B cell (primary cell): ENCODE results near the gene CARMIL1. TPM values are rescaled to one million over a fixed set of nuclear protein-coding genes. Genes with fewer than 3 reads are reported as not detected.

Experiments
- ATAC-seq: fragments of 200-7000 bp; cut with Tn5 transposase; one replicate; pipeline ENCODE4 v1.10.0; 2021; ENCODE audit warnings: low read depth, mild to moderate bottlenecking, moderate number of reproducible peaks, moderate library complexity
- CTCF ChIA-PET: fragments of 350-600 bp; sonication (Branson Sonifier 250); formaldehyde crosslinking; loops from one replicate; lab custom pipeline; 2021; ENCODE audit warnings: antibody characterized with exemption, inconsistent platforms; lab: Charles Lee
- POLR2A ChIA-PET: fragments of 350-600 bp; sonication (Branson Sonifier 250); formaldehyde crosslinking; loops from one replicate; lab custom pipeline; 2021; ENCODE audit warnings: antibody characterized with exemption; lab: Charles Lee
- DNase-seq: peaks from one replicate; pipeline ENCODE4 v3.0.0; 2013
- H2AFZ ChIP-seq: 2 replicates; pipeline ENCODE4 v1.6.1; 2012; ENCODE audit warnings: mild to moderate bottlenecking, low read depth, low read length; ENCODE audit not compliant: insufficient read depth, poor library complexity, severe bottlenecking
- H3K27ac ChIP-seq, 2 donors: 1 replicate in 1 of 2; 2 replicates in 1 of 2; pipeline ENCODE4 v1.5.1; 2012 to 2013; ENCODE audit warnings: low read length in 2 of 2, mild to moderate bottlenecking in 2 of 2, moderate library complexity in 1 of 2
- H3K27me3 ChIP-seq, 4 experiments: fragments of 200-600 bp in 1 of 4; sonication (generic) in 1 of 4; replicated peaks in 1 of 4; 1 replicate in 2 of 4; 2 replicates in 2 of 4; pipeline versions ENCODE4 v1.6.1 to v1.7.0; 2013 to 2016; ENCODE audit warnings: low read length in 3 of 4, mild to moderate bottlenecking in 2 of 4, mixed read lengths in 1 of 4, moderate library complexity in 1 of 4; ENCODE audit not compliant: insufficient read depth in 4 of 4, control insufficient read depth in 3 of 4; ENCODE audit errors: control extremely low read depth in 1 of 4
- H3K36me3 ChIP-seq, 2 experiments: replicated peaks in 1 of 2; 1 replicate in 1 of 2; 2 replicates in 1 of 2; pipeline versions ENCODE4 v1.6.1 to v1.7.1; 2013; ENCODE audit warnings: low read length in 1 of 2; ENCODE audit not compliant: insufficient read depth in 2 of 2, control insufficient read depth in 1 of 2; ENCODE audit errors: control extremely low read depth in 1 of 2, extremely low read depth in 1 of 2
- H3K4me1 ChIP-seq, 2 donors: fragments of 200-600 bp in 1 of 2; sonication (generic) in 1 of 2; 1 replicate in 1 of 2; 2 replicates in 1 of 2; pipeline versions ENCODE4 v1.5.1 to v1.6.1; 2013 to 2017; ENCODE audit warnings: low read length in 2 of 2; ENCODE audit not compliant: control insufficient read depth in 2 of 2, insufficient read depth in 2 of 2
- H3K4me2 ChIP-seq: replicated peaks from 2 replicates; pipeline ENCODE3; 2012; ENCODE audit warnings: mild to moderate bottlenecking, low read depth, low read length; ENCODE audit not compliant: poor library complexity, severe bottlenecking
- H3K4me3 ChIP-seq, 5 experiments: fragments of 200-600 bp in 1 of 5; sonication (generic) in 1 of 5; 1 replicate in 3 of 5; 2 replicates in 2 of 5; pipeline versions ENCODE4 v1.5.1 to v1.7.0; 2011 to 2016; ENCODE audit warnings: low read length in 4 of 5, mild to moderate bottlenecking in 4 of 5, low read depth in 2 of 5, control low read depth in 1 of 5, moderate library complexity in 1 of 5; ENCODE audit not compliant: insufficient read depth in 1 of 5; ENCODE audit errors: control extremely low read depth in 1 of 5, extremely low read depth in 1 of 5
- H3K79me2 ChIP-seq: fragments of 200-600 bp; sonication (generic); one replicate; pipeline ENCODE4 v1.6.0; 2016; ENCODE audit warnings: low read length; ENCODE audit not compliant: control insufficient read depth, insufficient read depth
- H3K9ac ChIP-seq: fragments of 200-600 bp; sonication (generic); 2 replicates; pipeline ENCODE4 v1.6.1; 2017; ENCODE audit warnings: mild to moderate bottlenecking, low read length, moderate library complexity
- H3K9me3 ChIP-seq, 3 donors: one replicate each; pipeline versions ENCODE4 v1.6.1 to v1.7.1; 2013; ENCODE audit warnings: low read length in 2 of 3; ENCODE audit not compliant: control insufficient read depth in 2 of 3, insufficient read depth in 1 of 3; ENCODE audit errors: control extremely low read depth in 1 of 3
- H4K20me1 ChIP-seq: 2 replicates; pipeline ENCODE4 v1.6.0; 2012; ENCODE audit warnings: mild to moderate bottlenecking, low read length; ENCODE audit not compliant: insufficient read depth, control insufficient read depth, poor library complexity, severe bottlenecking
- H3K27ac Mint-ChIP-seq: one replicate; pipeline ENCODE4 v1.8.0; 2021; ENCODE audit warnings: mixed read lengths
- H3K27me3 Mint-ChIP-seq: one replicate; pipeline ENCODE4 v1.8.0; 2021; ENCODE audit warnings: mixed read lengths
- H3K4me1 Mint-ChIP-seq: one replicate; pipeline ENCODE4 v1.8.0; 2021; ENCODE audit warnings: mixed read lengths
- H3K4me3 Mint-ChIP-seq: one replicate; pipeline ENCODE4 v1.8.0; 2021; ENCODE audit warnings: mixed read lengths
- H3K9me3 Mint-ChIP-seq: one replicate; pipeline ENCODE4 v1.8.0; 2022; ENCODE audit warnings: mixed read lengths; ENCODE audit not compliant: insufficient read depth
- EZH2 ChIP-seq: IDR thresholded peaks from 2 replicates; pipeline ENCODE4 v1.6.1; 2012; ENCODE audit warnings: borderline replicate concordance, low read depth, mild to moderate bottlenecking, moderate library complexity, low read length; ENCODE audit not compliant: insufficient read depth, poor library complexity, severe bottlenecking
- WGBS: methylation state at CpG from one replicate; pipeline ENCODE4 v1.1.5; 2013; ENCODE audit warnings: missing lambda C conversion rate; ENCODE audit not compliant: insufficient coverage; 5-methylcytosine and 5-hydroxymethylcytosine counted together
- intact Hi-C: fragments of 100-400 bp; cut with micrococcal nuclease; formaldehyde crosslinking; loops from one replicate; pipeline ENCODE4 v1.10.0; 2022
- polyA plus RNA-seq: library from polyadenylated mRNA; depleted of rRNA; stranded (reverse); fragments of >200 nt; gene quantifications from 2 replicates; pipeline ENCODE4 v1.2.3, GENCODE V29; 2012
- total RNA-seq, 2 donors: library from RNA; stranded (reverse); fragments of 120-200 nt in 1 of 2; gene quantifications; 1 replicate in 1 of 2; 2 replicates in 1 of 2; pipeline versions ENCODE4 v1.2.3 to v1.2.4, GENCODE V29; 2013 to 2022
- TF ChIP-seq, protein P1 (sequence below): fragments of 200-600 bp; IDR thresholded peaks from one replicate; pipeline ENCODE4 v1.8.0; 2022; ENCODE audit warnings: antibody characterized with exemption, mild to moderate bottlenecking

Gene CARMIL1
- total and polyA plus RNA-seq, 2 donors (not counting 1 experiment from before 2014, with no cell fraction given) = 7.5 to 11.0 TPM

DNA sequence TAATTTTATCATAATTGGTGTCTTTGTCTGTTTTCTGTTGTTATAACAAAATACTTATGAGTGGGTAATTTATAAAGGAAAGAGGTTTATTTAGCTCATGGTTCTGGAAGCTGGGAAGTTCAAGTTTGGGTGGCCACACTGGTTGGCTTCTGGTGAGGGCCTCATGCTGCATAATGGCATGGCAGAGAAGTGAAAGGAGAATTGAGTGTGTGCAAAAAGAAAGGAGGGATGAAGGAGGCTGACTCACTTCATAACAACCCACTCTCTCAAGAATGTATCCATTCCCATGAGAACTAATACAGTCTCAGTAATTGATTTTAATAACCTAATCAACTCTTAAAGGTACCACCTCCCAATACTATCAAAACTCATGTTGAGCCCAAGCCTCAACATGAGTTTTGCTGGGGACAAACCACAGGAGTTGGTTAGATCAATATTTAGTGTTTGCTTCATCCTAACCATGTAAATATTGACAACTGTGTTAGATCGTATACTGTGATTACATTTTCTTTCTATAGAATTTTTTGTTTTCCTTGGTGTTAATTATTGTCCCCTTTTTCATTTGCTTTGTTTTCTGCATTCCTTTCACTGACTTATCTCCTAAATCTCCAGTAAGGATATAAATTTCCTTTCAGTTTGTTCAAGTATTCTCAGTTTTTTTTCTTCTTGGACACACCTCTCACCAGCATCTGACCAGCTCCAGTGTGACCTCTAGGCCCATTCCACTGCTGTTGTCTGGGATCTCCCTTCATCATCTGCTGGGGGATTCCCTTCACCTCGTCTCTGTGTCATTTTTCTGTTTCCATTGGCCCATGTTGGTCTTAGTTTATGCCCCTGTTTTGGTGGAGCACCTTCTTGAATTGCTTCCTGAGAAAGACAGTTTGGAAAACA is 318.0 kb downstream of the CARMIL1 start:
- H3K27ac Mint-ChIP-seq = no peak overlapping the region
- Histone ChIP-seq H3K4me1 (no peaks in the 10 kb centered on the region), H4K20me1 (no peaks in the 10 kb centered on the region), H3K27me3 (no peaks in the 10 kb centered on the region), H3K9me3 (no peaks in the 10 kb centered on the region), H2AFZ (no peak overlapping the region), H3K9ac (no peak overlapping the region), H3K79me2 (no peaks in the 10 kb centered on the region), H3K27ac (no peak overlapping the region), H3K4me2 (no peak overlapping the region), H3K4me3 (no peak overlapping the region), H3K36me3 (no peaks in the 10 kb centered on the region)
- DNase-seq (no peak), ATAC-seq (no peak)
- ChIA-PET POLR2A (no interaction called here), CTCF (interaction anchor here (1.2 kb wide), 1 partner anchor 375 kb away, joined by 3 read pairs; no protein-coding TSS in a partner anchor)
- H3K27me3 Mint-ChIP-seq = peaks cover 11% of the 10 kb centered on the region
- no peaks in the 10 kb centered on the region for H3K4me1 Mint-ChIP-seq
- no peak for TF ChIP-seq EZH2
- TF ChIP-seq, protein P1, sequence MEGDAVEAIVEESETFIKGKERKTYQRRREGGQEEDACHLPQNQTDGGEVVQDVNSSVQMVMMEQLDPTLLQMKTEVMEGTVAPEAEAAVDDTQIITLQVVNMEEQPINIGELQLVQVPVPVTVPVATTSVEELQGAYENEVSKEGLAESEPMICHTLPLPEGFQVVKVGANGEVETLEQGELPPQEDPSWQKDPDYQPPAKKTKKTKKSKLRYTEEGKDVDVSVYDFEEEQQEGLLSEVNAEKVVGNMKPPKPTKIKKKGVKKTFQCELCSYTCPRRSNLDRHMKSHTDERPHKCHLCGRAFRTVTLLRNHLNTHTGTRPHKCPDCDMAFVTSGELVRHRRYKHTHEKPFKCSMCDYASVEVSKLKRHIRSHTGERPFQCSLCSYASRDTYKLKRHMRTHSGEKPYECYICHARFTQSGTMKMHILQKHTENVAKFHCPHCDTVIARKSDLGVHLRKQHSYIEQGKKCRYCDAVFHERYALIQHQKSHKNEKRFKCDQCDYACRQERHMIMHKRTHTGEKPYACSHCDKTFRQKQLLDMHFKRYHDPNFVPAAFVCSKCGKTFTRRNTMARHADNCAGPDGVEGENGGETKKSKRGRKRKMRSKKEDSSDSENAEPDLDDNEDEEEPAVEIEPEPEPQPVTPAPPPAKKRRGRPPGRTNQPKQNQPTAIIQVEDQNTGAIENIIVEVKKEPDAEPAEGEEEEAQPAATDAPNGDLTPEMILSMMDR = no peak
- no peaks in the 10 kb centered on the region for H3K9me3 Mint-ChIP-seq
- H3K4me3 Mint-ChIP-seq = no peak overlapping the region
- WGBS = no CpG with 5 or more reads among the region's 2 CpGs
- intact Hi-C loops = no loop called here

DNA sequence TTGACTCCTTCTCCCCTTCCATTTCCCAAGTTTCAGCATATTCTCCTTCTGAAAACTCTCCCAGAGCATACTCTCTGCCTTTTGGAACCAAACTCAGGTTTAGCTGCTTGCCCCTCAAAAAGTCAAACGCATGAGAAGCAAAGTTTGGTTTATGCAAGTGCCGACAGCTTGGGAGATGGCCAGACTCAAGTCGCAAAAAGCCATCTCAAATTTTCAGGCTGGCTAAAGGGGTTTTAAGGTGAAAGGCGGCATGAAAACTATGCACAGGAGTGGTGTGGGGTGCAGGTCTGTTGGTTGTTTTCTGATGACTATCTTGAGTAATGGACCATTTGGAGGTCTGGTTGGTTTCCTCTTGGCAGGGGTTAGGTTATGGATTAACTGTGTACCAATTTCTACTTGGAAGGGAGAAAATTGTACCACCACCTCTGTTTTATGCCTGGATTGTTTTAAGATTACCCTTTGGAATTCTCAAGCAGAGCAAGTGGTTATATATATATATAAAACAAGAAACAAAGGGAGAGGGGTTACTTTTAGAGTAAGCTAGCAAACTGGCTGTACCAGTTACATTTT is 320.4 kb downstream of the CARMIL1 start:
- WGBS = 100% methylated on average over 4 of the region's 4 CpGs

More for the DNA sequence above, 320.4 kb downstream of the CARMIL1 start:
- no peaks in the 10 kb centered on the region for H3K9me3 Mint-ChIP-seq
- H3K4me3 Mint-ChIP-seq = no peak overlapping the region
- no peaks in the 10 kb centered on the region for H3K4me1 ChIP-seq
- no peaks in the 10 kb centered on the region for H3K4me1 Mint-ChIP-seq
- no peak overlapping the region for H2AFZ ChIP-seq
- CTCF ChIA-PET = interaction anchor here (1.0 to 5.8 kb wide), 6 partner anchors 8 to 379 kb away, joined by 3 to 36 read pairs (median 7); no protein-coding TSS in a partner anchor
- no peak overlapping the region for H3K9ac ChIP-seq
- no peak overlapping the region for H3K4me2 ChIP-seq
- H3K79me2 ChIP-seq = no peaks in the 10 kb centered on the region
- H3K27ac ChIP-seq = no peak overlapping the region
- DNase-seq = no peak
- H3K9me3 ChIP-seq = no peaks in the 10 kb centered on the region
- no peak for ATAC-seq
- POLR2A ChIA-PET = no interaction called here
- no peaks in the 10 kb centered on the region for H3K36me3 ChIP-seq
- no peaks in the 10 kb centered on the region for H4K20me1 ChIP-seq
- H3K4me3 ChIP-seq = no peak overlapping the region
- no peak for TF ChIP-seq EZH2
- TF ChIP-seq, protein P1 = no peak
- no peaks in the 10 kb centered on the region for H3K27me3 ChIP-seq
- H3K27ac Mint-ChIP-seq = no peak overlapping the region
- intact Hi-C loops = no loop called here
- peaks cover 8% of the 10 kb centered on the region for H3K27me3 Mint-ChIP-seq
